ENCODE data around the gene MAPKAPK5. TPM values are rescaled to one million over a fixed set of nuclear protein-coding genes. Genes with fewer than 3 reads are reported as not detected.
"Not testable (repeated sequence)": the region's sequence is repeated elsewhere in the genome, so short reads cannot be mapped to it uniquely, and the experiment has no call there.

MAPKAPK5 gene
- total RNA-seq, 1 experiment from 2014 or later, result 89.5 TPM

GRCh38 chr12:111822886-111823285, 19.1 kb upstream of the MAPKAPK5 start:
- intact Hi-C loops (cut with micrococcal nuclease; ENCODE audit: unreplicated experiment), result loop anchor here (5.0 kb wide), 2 partner anchors 119 to 189 kb away; partner anchors contain the start of genes ERP29 and TMEM116
- TF ChIP-seq CTCF (IDR thresholded peaks at IDR 0.05; ENCODE audit: insufficient read depth in 1 of 2, low read depth in 1 of 2, low read length in 1 of 2, severe bottlenecking in 1 of 2, unreplicated experiment in 1 of 2), result no peak
- no peak for DNase-seq
- Mint-ChIP-seq H3K4me3 (ENCODE audit: unreplicated experiment) (no peak overlapping the region), H3K4me1 (ENCODE audit: low read depth, unreplicated experiment) (peaks cover 14% of the 10 kb centered on the region), H3K27me3 (ENCODE audit: insufficient read depth, unreplicated experiment) (no peaks in the 10 kb centered on the region), H3K9me3 (ENCODE audit: unreplicated experiment) (no peaks in the 10 kb centered on the region), H3K27ac (ENCODE audit: unreplicated experiment) (peak overlapping the region; percentile 70), H3K36me3 (ENCODE audit: insufficient read depth, unreplicated experiment) (peaks cover 17% of the 10 kb centered on the region)
- ChIA-PET CTCF (interaction anchor here (0.7 kb wide), 1 partner anchor 10 kb away, joined by 4 read pairs; no protein-coding TSS in a partner anchor), POLR2A (no interaction called here)
- BruUV-seq (replicated peaks), result no TSS peak
- Histone ChIP-seq H3K4me3 (ENCODE audit: low read depth, low read length) (no peak overlapping the region), H3K36me3 (ENCODE audit: control insufficient read depth, insufficient read depth, low read length) (no peaks in the 10 kb centered on the region), H3K9me3 (no peaks in the 10 kb centered on the region), H3K27me3 (replicated peaks; ENCODE audit: control insufficient read depth, insufficient read depth, low read length) (no peaks in the 10 kb centered on the region), H3K4me1 (peaks cover 39% of the 10 kb centered on the region)

- Mint-ChIP-seq H3K27me3 (ENCODE audit: insufficient read depth, unreplicated experiment) (no peaks in the 10 kb centered on the region), H3K36me3 (ENCODE audit: insufficient read depth, unreplicated experiment) (peaks cover 10% of the 10 kb centered on the region), H3K4me1 (ENCODE audit: low read depth, unreplicated experiment) (peaks cover 14% of the 10 kb centered on the region), H3K9me3 (ENCODE audit: unreplicated experiment) (no peaks in the 10 kb centered on the region), H3K27ac (ENCODE audit: unreplicated experiment) (peak overlapping the region; percentile 70), H3K4me3 (ENCODE audit: unreplicated experiment) (no peak overlapping the region)
- BruUV-seq (replicated peaks), result no TSS peak
- Histone ChIP-seq H3K36me3 (ENCODE audit: control insufficient read depth, insufficient read depth, low read length) (no peaks in the 10 kb centered on the region), H3K9me3 (no peaks in the 10 kb centered on the region), H3K27me3 (replicated peaks; ENCODE audit: control insufficient read depth, insufficient read depth, low read length) (no peaks in the 10 kb centered on the region), H3K4me1 (peaks cover 39% of the 10 kb centered on the region), H3K4me3 (ENCODE audit: low read depth, low read length) (no peak overlapping the region)
- intact Hi-C loops (cut with micrococcal nuclease; ENCODE audit: unreplicated experiment), result loop anchor here (2.0 to 5.0 kb wide), 3 partner anchors 17 to 188 kb away; partner anchors contain the start of genes ERP29 and TMEM116
- DNase-seq, result peak; percentile 68 to 75
- TF ChIP-seq CTCF (IDR thresholded peaks at IDR 0.05; ENCODE audit: insufficient read depth in 1 of 2, low read depth in 1 of 2, low read length in 1 of 2, severe bottlenecking in 1 of 2, unreplicated experiment in 1 of 2), result no peak
- ChIA-PET CTCF (interaction anchor here (0.7 kb wide), 1 partner anchor 11 kb away, joined by 4 read pairs; no protein-coding TSS in a partner anchor), POLR2A (interaction anchor here (0.6 kb wide), 1 partner anchor 18 kb away, joined by 3 read pairs; the partner anchor contains the start of gene MAPKAPK5)
Measured at GRCh38 chr12:111823891-111824290, 18.1 kb upstream of the MAPKAPK5 start.

- BruUV-seq (replicated peaks); POLR2A ChIA-PET; H3K9me3 Mint-ChIP-seq (ENCODE audit: unreplicated experiment); H3K4me3 Mint-ChIP-seq (ENCODE audit: unreplicated experiment); H3K36me3 ChIP-seq (ENCODE audit: control insufficient read depth, insufficient read depth, low read length); H3K27me3 Mint-ChIP-seq (ENCODE audit: insufficient read depth, unreplicated experiment); CTCF ChIA-PET; H3K9me3 ChIP-seq; H3K27me3 ChIP-seq (replicated peaks; ENCODE audit: control insufficient read depth, insufficient read depth, low read length); H3K4me3 ChIP-seq (ENCODE audit: low read depth, low read length): not testable (repeated sequence)
- Mint-ChIP-seq H3K4me1 (ENCODE audit: low read depth, unreplicated experiment) (peaks cover 13% of the 10 kb centered on the region), H3K27ac (ENCODE audit: unreplicated experiment) (peak overlapping the region; percentile 70), H3K36me3 (ENCODE audit: insufficient read depth, unreplicated experiment) (peaks cover 10% of the 10 kb centered on the region)
- peak in 1 of 2 experiments; percentile 36 for DNase-seq
- TF ChIP-seq CTCF (IDR thresholded peaks at IDR 0.05; ENCODE audit: insufficient read depth in 1 of 2, low read depth in 1 of 2, low read length in 1 of 2, severe bottlenecking in 1 of 2, unreplicated experiment in 1 of 2), result peak; percentile 31 to 59
- H3K4me1 ChIP-seq, result peaks cover 35% of the 10 kb centered on the region
- intact Hi-C loops (cut with micrococcal nuclease; ENCODE audit: unreplicated experiment), result loop anchor here (2.0 to 5.0 kb wide), 3 partner anchors 16 to 188 kb away; partner anchors contain the start of genes ERP29 and TMEM116
Measured at GRCh38 chr12:111824312-111824711, 17.7 kb upstream of the MAPKAPK5 start.

All from Caco-2 (cell line).